H1 (cell line): ENCODE measurements around the gene TGFBR2. TPM values are rescaled to one million over a fixed set of nuclear protein-coding genes. Genes with fewer than 3 reads are reported as not detected.

Experiments
- CTCF ChIA-PET: fragments of 300-600 bp; sonication (Branson Sonifier 250); formaldehyde crosslinking; loops from one replicate; lab custom pipeline; 2021; ENCODE audit not compliant: partially characterized antibody; lab: Charles Lee
- POLR2A ChIA-PET: fragments of 300-600 bp; sonication (Branson Sonifier 250); formaldehyde crosslinking; loops from one replicate; lab custom pipeline; 2021; ENCODE audit warnings: inconsistent platforms; ENCODE audit not compliant: partially characterized antibody; lab: Charles Lee
- DNase-seq, 2 experiments: peaks; one replicate each; pipeline versions ENCODE4 v3.0.0 to v3.0.0-alpha.2; 2010 to 2022; ENCODE audit warnings: low spot score in 2 of 2, low read depth in 1 of 2, mixed read lengths in 1 of 2
- FAIRE-seq: peaks from 2 replicates; lab custom pipeline; 2011; peaks lifted over from hg19 to GRCh38; lab: Jason Lieb, UNC
- H2AFZ ChIP-seq: 2 replicates; pipeline ENCODE4 v1.8.1; 2012; ENCODE audit warnings: low read length, inconsistent platforms
- H2AK5ac ChIP-seq: 2 replicates; pipeline ENCODE4 v1.6.1; 2013; ENCODE audit warnings: low read depth, low read length
- H2BK120ac ChIP-seq: replicated peaks from 2 replicates; pipeline ENCODE3; 2013; ENCODE audit warnings: low read depth, low read length, inconsistent platforms
- H2BK12ac ChIP-seq: 2 replicates; pipeline ENCODE4 v1.6.1; 2013; ENCODE audit warnings: low read depth, low read length
- H2BK15ac ChIP-seq: 2 replicates; pipeline ENCODE4 v1.6.1; 2013; ENCODE audit warnings: low read length
- H2BK20ac ChIP-seq: 2 replicates; pipeline ENCODE4 v1.6.1; 2013; ENCODE audit warnings: low read length
- H2BK5ac ChIP-seq: 2 replicates; pipeline ENCODE4 v1.6.1; 2013; ENCODE audit warnings: low read depth, low read length
- H3K14ac ChIP-seq: 2 replicates; pipeline ENCODE4 v1.6.1; 2013; ENCODE audit warnings: inconsistent platforms; ENCODE audit not compliant: insufficient read length
- H3K18ac ChIP-seq: 2 replicates; pipeline ENCODE4 v1.6.1; 2013; ENCODE audit warnings: low read length; ENCODE audit errors: extremely low read depth
- H3K23ac ChIP-seq: 2 replicates; pipeline ENCODE4 v1.6.1; 2013; ENCODE audit warnings: inconsistent platforms; ENCODE audit not compliant: insufficient read length
- H3K23me2 ChIP-seq: 2 replicates; pipeline ENCODE4 v1.6.1; 2013; ENCODE audit warnings: low read depth, low read length
- H3K27ac ChIP-seq: 2 replicates; pipeline ENCODE4 v1.6.1; 2011; ENCODE audit warnings: low read depth, low read length, inconsistent platforms
- H3K27me3 ChIP-seq, 4 experiments: replicated peaks in 1 of 4; 1 replicate in 1 of 4; 2 replicates in 3 of 4; pipeline versions ENCODE4 v1.6.1 to v1.8.1; 2011 to 2013; ENCODE audit warnings: low read length in 3 of 4, mild to moderate bottlenecking in 3 of 4, inconsistent platforms in 2 of 4, mixed read lengths in 2 of 4, moderate library complexity in 1 of 4; ENCODE audit not compliant: control insufficient read depth in 3 of 4, insufficient read depth in 3 of 4; ENCODE audit errors: extremely low read depth in 1 of 4
- H3K36me3 ChIP-seq, 4 experiments: 2 replicates each; pipeline versions ENCODE4 v1.6.1 to v1.8.1; 2011 to 2013; ENCODE audit warnings: mild to moderate bottlenecking in 4 of 4, low read length in 3 of 4, moderate library complexity in 2 of 4, control low read depth in 1 of 4, inconsistent platforms in 1 of 4; ENCODE audit not compliant: insufficient read depth in 4 of 4, control insufficient read depth in 2 of 4
- H3K4ac ChIP-seq: replicated peaks from 2 replicates; pipeline ENCODE3; 2013; ENCODE audit warnings: low read length, low read depth, mixed read lengths, inconsistent platforms; ENCODE audit not compliant: insufficient read length
- H3K4me1 ChIP-seq, 4 experiments: replicated peaks in 1 of 4; 1 replicate in 1 of 4; 2 replicates in 3 of 4; pipeline versions ENCODE4 v1.6.1 to v1.8.1; 2011 to 2013; ENCODE audit warnings: low read length in 3 of 4, inconsistent platforms in 2 of 4, mixed read lengths in 1 of 4; ENCODE audit not compliant: insufficient read depth in 4 of 4, control insufficient read depth in 3 of 4
- H3K4me2 ChIP-seq, 2 experiments: 2 replicates each; pipeline versions ENCODE4 v1.6.1 to v1.8.1; 2011 to 2013; ENCODE audit warnings: low read depth in 2 of 2, low read length in 2 of 2, control low read depth in 1 of 2, inconsistent platforms in 1 of 2, mild to moderate bottlenecking in 1 of 2; ENCODE audit not compliant: insufficient read depth in 1 of 2
- H3K4me3 ChIP-seq, 4 experiments: fragments of 200-600, 300-600 bp in 1 of 4; sonication (generic), shearing (Covaris generic), sonication (Bioruptor Twin) in 1 of 4; 2 replicates each; pipeline versions ENCODE4 v1.5.1 to v1.8.1; 2011 to 2016; ENCODE audit warnings: low read length in 4 of 4, low read depth in 3 of 4, control low read depth in 2 of 4, inconsistent platforms in 2 of 4, mild to moderate bottlenecking in 2 of 4, mixed read lengths in 1 of 4, moderate library complexity in 1 of 4; ENCODE audit not compliant: insufficient read depth in 2 of 4; ENCODE audit errors: extremely low read depth in 1 of 4
- H3K56ac ChIP-seq: replicated peaks from 2 replicates; pipeline ENCODE3; 2013; ENCODE audit warnings: low read depth, mild to moderate bottlenecking, mixed read lengths, low read length, inconsistent platforms; ENCODE audit not compliant: insufficient read length
- H3K79me1 ChIP-seq: 2 replicates; pipeline ENCODE4 v1.6.1; 2013; ENCODE audit warnings: low read depth, low read length, control low read depth
- H3K79me2 ChIP-seq, 2 experiments: 2 replicates each; pipeline versions ENCODE4 v1.6.1 to v1.8.1; 2012 to 2013; ENCODE audit warnings: low read length in 2 of 2, mild to moderate bottlenecking in 2 of 2, inconsistent platforms in 1 of 2; ENCODE audit not compliant: insufficient read depth in 2 of 2, control insufficient read depth in 1 of 2
- H3K9ac ChIP-seq, 4 experiments: replicated peaks in 1 of 4; 1 replicate in 1 of 4; 2 replicates in 3 of 4; pipeline versions ENCODE4 v1.6.1 to v1.8.1; 2011 to 2013; ENCODE audit warnings: low read depth in 3 of 4, low read length in 3 of 4, control low read depth in 2 of 4, mild to moderate bottlenecking in 2 of 4, moderate library complexity in 2 of 4, inconsistent platforms in 1 of 4; ENCODE audit errors: extremely low read depth in 1 of 4
- H3K9me3 ChIP-seq, 2 experiments: 2 replicates each; pipeline versions ENCODE4 v1.6.1 to v1.8.1; 2012 to 2013; ENCODE audit warnings: mild to moderate bottlenecking in 2 of 2, moderate library complexity in 2 of 2, control low read depth in 1 of 2, inconsistent platforms in 1 of 2, low read depth in 1 of 2, low read length in 1 of 2, mixed read lengths in 1 of 2; ENCODE audit not compliant: insufficient read depth in 2 of 2
- H4K20me1 ChIP-seq, 2 experiments: replicated peaks in 1 of 2; 2 replicates each; pipeline versions ENCODE3 to v1.8.1; 2011 to 2013; ENCODE audit warnings: inconsistent platforms in 2 of 2, low read length in 2 of 2, mild to moderate bottlenecking in 1 of 2; ENCODE audit not compliant: insufficient read depth in 2 of 2, control insufficient read depth in 1 of 2
- H4K5ac ChIP-seq: 2 replicates; pipeline ENCODE4 v1.6.1; 2013; ENCODE audit warnings: low read length, low read depth, mixed read lengths, inconsistent platforms; ENCODE audit not compliant: insufficient read length
- H4K8ac ChIP-seq: 2 replicates; pipeline ENCODE4 v1.8.0; 2013; ENCODE audit warnings: mild to moderate bottlenecking, moderate library complexity, low read length, inconsistent platforms; ENCODE audit not compliant: insufficient read depth; ENCODE audit errors: extremely low read depth
- H4K91ac ChIP-seq: replicated peaks from 2 replicates; pipeline ENCODE3; 2013; ENCODE audit warnings: low read length, mixed read lengths, inconsistent platforms; ENCODE audit not compliant: insufficient read length
- ASH2L ChIP-seq: fragments of 200-600, 300-600 bp; sonication (generic); IDR thresholded peaks from one replicate; pipeline ENCODE4 v1.7.1; 2017; ENCODE audit warnings: low read length
- BRCA1 ChIP-seq: IDR thresholded peaks from 2 replicates; pipeline ENCODE4 v1.6.1; 2012; ENCODE audit warnings: low read depth, low read length, improper control_type of control experiment
- CREB1 ChIP-seq: IDR thresholded peaks from 2 replicates; pipeline ENCODE4 v1.6.1; 2012; ENCODE audit warnings: inconsistent platforms
- CTCF ChIP-seq, 3 experiments: IDR thresholded peaks; 1 replicate in 2 of 3; 2 replicates in 1 of 3; pipeline versions ENCODE4 v1.5.1 to v1.6.1; 2011; ENCODE audit warnings: low read length in 3 of 3, mild to moderate bottlenecking in 3 of 3, inconsistent platforms in 2 of 3, low read depth in 1 of 3, moderate library complexity in 1 of 3; ENCODE audit not compliant: insufficient read depth in 1 of 3; ENCODE audit errors: control extremely low read depth in 1 of 3
- EP300 ChIP-seq, 2 experiments: IDR thresholded peaks; 1 replicate in 1 of 2; 2 replicates in 1 of 2; pipeline ENCODE4 v1.6.1; 2011 to 2012; ENCODE audit warnings: low read depth in 2 of 2, low read length in 2 of 2, mild to moderate bottlenecking in 2 of 2, borderline replicate concordance in 1 of 2, inconsistent platforms in 1 of 2, moderate library complexity in 1 of 2
- HDAC6 ChIP-seq: IDR thresholded peaks from one replicate; pipeline ENCODE4 v1.7.1; 2012; ENCODE audit warnings: low read depth, mild to moderate bottlenecking, inconsistent platforms, low read length, moderate library complexity
- MAX ChIP-seq: IDR thresholded peaks from 2 replicates; pipeline ENCODE4 v1.6.1; 2012; ENCODE audit warnings: inconsistent platforms
- SIX5 ChIP-seq: IDR thresholded peaks from 2 replicates; pipeline ENCODE4 v1.6.1; 2011; ENCODE audit warnings: mild to moderate bottlenecking, low read depth, low read length
- SP1 ChIP-seq: IDR thresholded peaks from 2 replicates; pipeline ENCODE4 v1.6.1; 2011; ENCODE audit warnings: low read depth, low read length
- TAF1 ChIP-seq: IDR thresholded peaks from 2 replicates; pipeline ENCODE4 v1.6.1; 2011; ENCODE audit warnings: mild to moderate bottlenecking, low read depth, low read length
- TEAD4 ChIP-seq: IDR thresholded peaks from 2 replicates; pipeline ENCODE4 v1.6.1; 2012; ENCODE audit warnings: low read depth, low read length, inconsistent platforms, mixed read lengths
- ZNF274 ChIP-seq: IDR thresholded peaks from 2 replicates; pipeline ENCODE4 v1.7.0; 2012; ENCODE audit warnings: low read length, borderline replicate concordance; ENCODE audit errors: extremely low read depth
- WGBS, 2 experiments: shearing (Covaris generic) in 1 of 2; methylation state at CpG; one replicate each; pipeline versions ENCODE4 v1.1.6 to v1.1.7; 2013 to 2015; ENCODE audit warnings: low lambda C conversion rate in 2 of 2, mixed read lengths in 2 of 2, inconsistent platforms in 1 of 2, low coverage in 1 of 2, missing lambda C conversion rate in 1 of 2; ENCODE audit not compliant: insufficient replicate concordance in 2 of 2, insufficient coverage in 1 of 2, insufficient read length in 1 of 2; ENCODE audit errors: extremely low coverage in 1 of 2, missing lambda C conversion rate in 1 of 2; 5-methylcytosine and 5-hydroxymethylcytosine counted together
- polyA plus RNA-seq, 7 experiments: library from polyadenylated mRNA; depleted of rRNA in 3 of 7; stranded (reverse) in 5 of 7; unstranded in 2 of 7; fragments of >200 nt in 5 of 7; fragments of 200-250 nt in 2 of 7; gene quantifications; 1 replicate in 5 of 7; 2 replicates in 1 of 7; 4 replicates in 1 of 7; pipeline versions ENCODE4 v1.2.1 to v1.2.3, GENCODE V29; 2011 to 2013; ENCODE audit warnings: missing spikeins in 2 of 7, mixed read lengths in 2 of 7
- total RNA-seq: library from RNA; stranded (reverse); fragmentation: NEBNext Ultra II Directional; extraction: Animal tissue kit (Norgen Biotek cat#: 25700); gene quantifications from 2 replicates; pipeline ENCODE4 v1.2.1, GENCODE V29; 2021

TGFBR2 gene
- total and polyA plus RNA-seq, 2 of the 8 experiments (the other 6 are each of a cell fraction or from before 2014, with no cell fraction given), result 4.2 to 7.4 TPM

GRCh38 chr3:30617069-30617468 is 10.7 kb downstream of the TGFBR2 start:
- H3K27me3 ChIP-seq, result no peaks in the 10 kb centered on the region
- H3K4me3 ChIP-seq, result no peak overlapping the region
- no peak overlapping the region for H3K23ac ChIP-seq
- H3K18ac ChIP-seq, result no peak overlapping the region
- H3K27ac ChIP-seq, result no peak overlapping the region
- no peak overlapping the region for H2BK20ac ChIP-seq
- peaks cover 2% of the 10 kb centered on the region; the same call in 1 of the 2 replicates for H3K79me1 ChIP-seq
- no peak overlapping the region for H2BK5ac ChIP-seq
- H2BK120ac ChIP-seq, result no peak overlapping the region
- no peaks in the 10 kb centered on the region for H3K9me3 ChIP-seq
- H4K5ac ChIP-seq, result no peak overlapping the region
- H2AK5ac ChIP-seq, result no peak overlapping the region
- peaks cover 0 to 2% of the 10 kb centered on the region in 2 experiments for H4K20me1 ChIP-seq
- ChIA-PET CTCF (interaction anchor here (0.7 kb wide), 1 partner anchor 80 kb away, joined by 3 read pairs; no protein-coding TSS in a partner anchor), POLR2A (interaction anchor here (1.2 to 1.3 kb wide), 2 partner anchors 10 to 11 kb away, joined by 3 to 4 read pairs; partner anchors contain the start of gene TGFBR2)
- no peak overlapping the region for H4K8ac ChIP-seq
- H3K9ac ChIP-seq, result no peak overlapping the region
- H2BK12ac ChIP-seq, result no peak overlapping the region
- H3K36me3 ChIP-seq, result no peaks in the 10 kb centered on the region
- no peak overlapping the region for H4K91ac ChIP-seq
- FAIRE-seq (no peak), DNase-seq (no peak)
- H3K56ac ChIP-seq, result no peak overlapping the region
- no peak overlapping the region for H2AFZ ChIP-seq
- H3K4me1 ChIP-seq, result peaks cover 0 to 4% (median 0%) of the 10 kb centered on the region in 4 experiments; a peak in 3 of 7 replicates
- no peak overlapping the region for H3K14ac ChIP-seq
- WGBS, 2 experiments, result 96% methylated on average over 5 of the region's 5 CpGs; no CpG with 5 or more reads in 1 of the 2 experiments
- H3K79me2 ChIP-seq, result peaks cover 11 to 90% of the 10 kb centered on the region in 2 experiments
- H3K4me2 ChIP-seq, result no peak overlapping the region
- H3K4ac ChIP-seq, result no peak overlapping the region
- no peaks in the 10 kb centered on the region; the same call in 1 of the 2 replicates for H3K23me2 ChIP-seq
- H2BK15ac ChIP-seq, result no peak overlapping the region
- TF ChIP-seq TEAD4, result no peak
- TF ChIP-seq EP300 (IDR thresholded peaks at IDR 0.05; ENCODE audit: borderline replicate concordance in 1 of 2, low read depth in 2 of 2, low read length in 2 of 2), result no peak
- no peak for TF ChIP-seq CREB1
- no peak for TF ChIP-seq ASH2L
- no peak for TF ChIP-seq CTCF (IDR thresholded peaks at IDR 0.05; ENCODE audit: control extremely low read depth in 1 of 3, insufficient read depth in 1 of 3, low read depth in 1 of 3, low read length in 3 of 3)
- TF ChIP-seq MAX, result no peak
- no peak for TF ChIP-seq HDAC6
- no peak for TF ChIP-seq BRCA1
- no peak for TF ChIP-seq SIX5
- TF ChIP-seq SP1, result no peak
- TF ChIP-seq TAF1, result no peak
- TF ChIP-seq ZNF274, result no peak
